B cell (primary cell): Measurements from ENCODE around the gene FHIT. TPM values are rescaled to one million over a fixed set of nuclear protein-coding genes. Genes with fewer than 3 reads are reported as not detected.

Experiments
- ATAC-seq: fragments of 200-7000 bp; cut with Tn5 transposase; one replicate; pipeline ENCODE4 v1.10.0; 2021; ENCODE audit warnings: low read depth, mild to moderate bottlenecking, moderate number of reproducible peaks, moderate library complexity
- CTCF ChIA-PET: fragments of 350-600 bp; sonication (Branson Sonifier 250); formaldehyde crosslinking; loops from one replicate; lab custom pipeline; 2021; ENCODE audit warnings: antibody characterized with exemption, inconsistent platforms; lab: Charles Lee
- POLR2A ChIA-PET: fragments of 350-600 bp; sonication (Branson Sonifier 250); formaldehyde crosslinking; loops from one replicate; lab custom pipeline; 2021; ENCODE audit warnings: antibody characterized with exemption; lab: Charles Lee
- DNase-seq: peaks from one replicate; pipeline ENCODE4 v3.0.0; 2013
- H2AFZ ChIP-seq: 2 replicates; pipeline ENCODE4 v1.6.1; 2012; ENCODE audit warnings: mild to moderate bottlenecking, low read depth, low read length; ENCODE audit not compliant: insufficient read depth, poor library complexity, severe bottlenecking
- H3K27ac ChIP-seq, 2 donors: 1 replicate in 1 of 2; 2 replicates in 1 of 2; pipeline ENCODE4 v1.5.1; 2012 to 2013; ENCODE audit warnings: low read length in 2 of 2, mild to moderate bottlenecking in 2 of 2, moderate library complexity in 1 of 2
- H3K27me3 ChIP-seq, 4 experiments: fragments of 200-600 bp in 1 of 4; sonication (generic) in 1 of 4; replicated peaks in 1 of 4; 1 replicate in 2 of 4; 2 replicates in 2 of 4; pipeline versions ENCODE4 v1.6.1 to v1.7.0; 2013 to 2016; ENCODE audit warnings: low read length in 3 of 4, mild to moderate bottlenecking in 2 of 4, mixed read lengths in 1 of 4, moderate library complexity in 1 of 4; ENCODE audit not compliant: insufficient read depth in 4 of 4, control insufficient read depth in 3 of 4; ENCODE audit errors: control extremely low read depth in 1 of 4
- H3K36me3 ChIP-seq, 2 experiments: replicated peaks in 1 of 2; 1 replicate in 1 of 2; 2 replicates in 1 of 2; pipeline versions ENCODE4 v1.6.1 to v1.7.1; 2013; ENCODE audit warnings: low read length in 1 of 2; ENCODE audit not compliant: insufficient read depth in 2 of 2, control insufficient read depth in 1 of 2; ENCODE audit errors: control extremely low read depth in 1 of 2, extremely low read depth in 1 of 2
- H3K4me1 ChIP-seq, 2 donors: fragments of 200-600 bp in 1 of 2; sonication (generic) in 1 of 2; 1 replicate in 1 of 2; 2 replicates in 1 of 2; pipeline versions ENCODE4 v1.5.1 to v1.6.1; 2013 to 2017; ENCODE audit warnings: low read length in 2 of 2; ENCODE audit not compliant: control insufficient read depth in 2 of 2, insufficient read depth in 2 of 2
- H3K4me2 ChIP-seq: replicated peaks from 2 replicates; pipeline ENCODE3; 2012; ENCODE audit warnings: mild to moderate bottlenecking, low read depth, low read length; ENCODE audit not compliant: poor library complexity, severe bottlenecking
- H3K4me3 ChIP-seq, 5 experiments: fragments of 200-600 bp in 1 of 5; sonication (generic) in 1 of 5; 1 replicate in 3 of 5; 2 replicates in 2 of 5; pipeline versions ENCODE4 v1.5.1 to v1.7.0; 2011 to 2016; ENCODE audit warnings: low read length in 4 of 5, mild to moderate bottlenecking in 4 of 5, low read depth in 2 of 5, control low read depth in 1 of 5, moderate library complexity in 1 of 5; ENCODE audit not compliant: insufficient read depth in 1 of 5; ENCODE audit errors: control extremely low read depth in 1 of 5, extremely low read depth in 1 of 5
- H3K79me2 ChIP-seq: fragments of 200-600 bp; sonication (generic); one replicate; pipeline ENCODE4 v1.6.0; 2016; ENCODE audit warnings: low read length; ENCODE audit not compliant: control insufficient read depth, insufficient read depth
- H3K9ac ChIP-seq: fragments of 200-600 bp; sonication (generic); 2 replicates; pipeline ENCODE4 v1.6.1; 2017; ENCODE audit warnings: mild to moderate bottlenecking, low read length, moderate library complexity
- H3K9me3 ChIP-seq, 3 donors: one replicate each; pipeline versions ENCODE4 v1.6.1 to v1.7.1; 2013; ENCODE audit warnings: low read length in 2 of 3; ENCODE audit not compliant: control insufficient read depth in 2 of 3, insufficient read depth in 1 of 3; ENCODE audit errors: control extremely low read depth in 1 of 3
- H4K20me1 ChIP-seq: 2 replicates; pipeline ENCODE4 v1.6.0; 2012; ENCODE audit warnings: mild to moderate bottlenecking, low read length; ENCODE audit not compliant: insufficient read depth, control insufficient read depth, poor library complexity, severe bottlenecking
- H3K27ac Mint-ChIP-seq: one replicate; pipeline ENCODE4 v1.8.0; 2021; ENCODE audit warnings: mixed read lengths
- H3K27me3 Mint-ChIP-seq: one replicate; pipeline ENCODE4 v1.8.0; 2021; ENCODE audit warnings: mixed read lengths
- H3K4me1 Mint-ChIP-seq: one replicate; pipeline ENCODE4 v1.8.0; 2021; ENCODE audit warnings: mixed read lengths
- H3K4me3 Mint-ChIP-seq: one replicate; pipeline ENCODE4 v1.8.0; 2021; ENCODE audit warnings: mixed read lengths
- H3K9me3 Mint-ChIP-seq: one replicate; pipeline ENCODE4 v1.8.0; 2022; ENCODE audit warnings: mixed read lengths; ENCODE audit not compliant: insufficient read depth
- EZH2 ChIP-seq: IDR thresholded peaks from 2 replicates; pipeline ENCODE4 v1.6.1; 2012; ENCODE audit warnings: borderline replicate concordance, low read depth, mild to moderate bottlenecking, moderate library complexity, low read length; ENCODE audit not compliant: insufficient read depth, poor library complexity, severe bottlenecking
- WGBS: methylation state at CpG from one replicate; pipeline ENCODE4 v1.1.5; 2013; ENCODE audit warnings: missing lambda C conversion rate; ENCODE audit not compliant: insufficient coverage; 5-methylcytosine and 5-hydroxymethylcytosine counted together
- intact Hi-C: fragments of 100-400 bp; cut with micrococcal nuclease; formaldehyde crosslinking; loops from one replicate; pipeline ENCODE4 v1.10.0; 2022
- polyA plus RNA-seq: library from polyadenylated mRNA; depleted of rRNA; stranded (reverse); fragments of >200 nt; gene quantifications from 2 replicates; pipeline ENCODE4 v1.2.3, GENCODE V29; 2012
- total RNA-seq, 2 donors: library from RNA; stranded (reverse); fragments of 120-200 nt in 1 of 2; gene quantifications; 1 replicate in 1 of 2; 2 replicates in 1 of 2; pipeline versions ENCODE4 v1.2.3 to v1.2.4, GENCODE V29; 2013 to 2022
- TF ChIP-seq, protein P1 (sequence below): fragments of 200-600 bp; IDR thresholded peaks from one replicate; pipeline ENCODE4 v1.8.0; 2022; ENCODE audit warnings: antibody characterized with exemption, mild to moderate bottlenecking

The FHIT gene
- total and polyA plus RNA-seq, 2 donors (not counting 1 experiment from before 2014, with no cell fraction given), result 1.7 to 7.8 TPM

DNA sequence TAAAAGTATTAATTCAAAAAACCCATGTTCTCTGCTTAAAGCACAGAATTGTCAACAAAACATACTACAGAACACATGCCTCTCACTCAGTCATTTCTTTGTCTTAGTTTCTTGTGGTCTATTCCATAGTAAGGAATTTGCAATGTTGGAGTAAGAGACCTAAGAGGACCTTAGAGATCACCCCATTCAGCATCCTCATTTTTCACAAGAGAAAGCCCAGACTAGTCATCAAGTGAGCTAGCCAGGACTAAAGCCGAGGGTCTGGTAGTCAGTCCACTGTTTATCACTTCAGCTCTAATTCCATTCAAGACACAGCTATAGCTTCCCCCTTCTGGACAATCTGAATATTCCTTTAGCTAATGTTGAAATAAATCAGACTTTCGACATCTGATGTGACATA, 601.1 kb downstream of the FHIT start:
- Histone ChIP-seq H3K79me2 (no peaks in the 10 kb centered on the region), H3K27ac (no peak overlapping the region), H3K9me3 (peaks cover 0 to 3% (median 0%) of the 10 kb centered on the region in 3 donors), H3K36me3 (no peaks in the 10 kb centered on the region), H4K20me1 (no peaks in the 10 kb centered on the region), H3K4me1 (no peaks in the 10 kb centered on the region), H3K27me3 (no peaks in the 10 kb centered on the region), H3K4me3 (no peak overlapping the region), H3K9ac (no peak overlapping the region), H3K4me2 (no peak overlapping the region), H2AFZ (no peak overlapping the region)
- Mint-ChIP-seq H3K4me1 (no peaks in the 10 kb centered on the region), H3K9me3 (no peaks in the 10 kb centered on the region), H3K27me3 (no peaks in the 10 kb centered on the region), H3K27ac (no peak overlapping the region), H3K4me3 (no peak overlapping the region)
- WGBS, result 100% methylated on average over 1 of the region's 2 CpGs
- intact Hi-C loops, result no loop called here
- no peak for TF ChIP-seq EZH2
- TF ChIP-seq, protein P1, sequence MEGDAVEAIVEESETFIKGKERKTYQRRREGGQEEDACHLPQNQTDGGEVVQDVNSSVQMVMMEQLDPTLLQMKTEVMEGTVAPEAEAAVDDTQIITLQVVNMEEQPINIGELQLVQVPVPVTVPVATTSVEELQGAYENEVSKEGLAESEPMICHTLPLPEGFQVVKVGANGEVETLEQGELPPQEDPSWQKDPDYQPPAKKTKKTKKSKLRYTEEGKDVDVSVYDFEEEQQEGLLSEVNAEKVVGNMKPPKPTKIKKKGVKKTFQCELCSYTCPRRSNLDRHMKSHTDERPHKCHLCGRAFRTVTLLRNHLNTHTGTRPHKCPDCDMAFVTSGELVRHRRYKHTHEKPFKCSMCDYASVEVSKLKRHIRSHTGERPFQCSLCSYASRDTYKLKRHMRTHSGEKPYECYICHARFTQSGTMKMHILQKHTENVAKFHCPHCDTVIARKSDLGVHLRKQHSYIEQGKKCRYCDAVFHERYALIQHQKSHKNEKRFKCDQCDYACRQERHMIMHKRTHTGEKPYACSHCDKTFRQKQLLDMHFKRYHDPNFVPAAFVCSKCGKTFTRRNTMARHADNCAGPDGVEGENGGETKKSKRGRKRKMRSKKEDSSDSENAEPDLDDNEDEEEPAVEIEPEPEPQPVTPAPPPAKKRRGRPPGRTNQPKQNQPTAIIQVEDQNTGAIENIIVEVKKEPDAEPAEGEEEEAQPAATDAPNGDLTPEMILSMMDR, result no peak
- ATAC-seq (no peak), DNase-seq (no peak)
- POLR2A ChIA-PET, result no interaction called here
- CTCF ChIA-PET, result no interaction called here

GRCh38 chr3:60645801-60646200, 605.5 kb downstream of the FHIT start:
- intact Hi-C loops, result no loop called here
- H3K27ac ChIP-seq, result no peak overlapping the region
- no peak overlapping the region for H3K9ac ChIP-seq
- no peaks in the 10 kb centered on the region for H3K36me3 ChIP-seq
- no peaks in the 10 kb centered on the region for H3K9me3 ChIP-seq
- no peaks in the 10 kb centered on the region for H3K4me1 ChIP-seq
- Mint-ChIP-seq H3K4me1 (no peaks in the 10 kb centered on the region), H3K4me3 (no peak overlapping the region), H3K9me3 (no peaks in the 10 kb centered on the region), H3K27ac (no peak overlapping the region), H3K27me3 (no peaks in the 10 kb centered on the region)
- H3K4me3 ChIP-seq, result no peak overlapping the region
- no peaks in the 10 kb centered on the region for H3K79me2 ChIP-seq
- H3K4me2 ChIP-seq, result no peak overlapping the region
- TF ChIP-seq EZH2, result no peak
- TF ChIP-seq, protein P1, result no peak
- no peak overlapping the region for H2AFZ ChIP-seq
- POLR2A ChIA-PET, result no interaction called here
- CTCF ChIA-PET, result no interaction called here
- DNase-seq, result no peak
- WGBS, result 100% methylated on average over 1 of the region's 2 CpGs
- no peak for ATAC-seq
- no peaks in the 10 kb centered on the region for H4K20me1 ChIP-seq
- no peaks in the 10 kb centered on the region for H3K27me3 ChIP-seq
